Adrenal gland (tissue), 5 donors: ENCODE measurements around the gene TMEM179.

ENCODE experiments used
- POLR2A ChIP-seq, 2 donors: fragments of 450-650 bp; IDR thresholded peaks; one replicate each; pipeline ENCODE4 v1.6.1; 2017; ENCODE audit warnings: antibody characterized with exemption in 2 of 2, mild to moderate bottlenecking in 2 of 2, moderate library complexity in 1 of 2
- TF ChIP-seq, protein P1 (sequence below), 6 experiments: fragments of 450-650 bp in 4 of 6; fragments of 200-600 bp in 2 of 6; sonication (generic) in 1 of 6; IDR thresholded peaks; 1 replicate in 5 of 6; 2 replicates in 1 of 6; pipeline versions ENCODE4 v1.5.1 to v1.8.0; 2016 to 2021; ENCODE audit warnings: antibody characterized with exemption in 6 of 6, mild to moderate bottlenecking in 2 of 6, moderate library complexity in 1 of 6
- donor health status: DM: no; HTN: no; CAD: no.

DNA sequence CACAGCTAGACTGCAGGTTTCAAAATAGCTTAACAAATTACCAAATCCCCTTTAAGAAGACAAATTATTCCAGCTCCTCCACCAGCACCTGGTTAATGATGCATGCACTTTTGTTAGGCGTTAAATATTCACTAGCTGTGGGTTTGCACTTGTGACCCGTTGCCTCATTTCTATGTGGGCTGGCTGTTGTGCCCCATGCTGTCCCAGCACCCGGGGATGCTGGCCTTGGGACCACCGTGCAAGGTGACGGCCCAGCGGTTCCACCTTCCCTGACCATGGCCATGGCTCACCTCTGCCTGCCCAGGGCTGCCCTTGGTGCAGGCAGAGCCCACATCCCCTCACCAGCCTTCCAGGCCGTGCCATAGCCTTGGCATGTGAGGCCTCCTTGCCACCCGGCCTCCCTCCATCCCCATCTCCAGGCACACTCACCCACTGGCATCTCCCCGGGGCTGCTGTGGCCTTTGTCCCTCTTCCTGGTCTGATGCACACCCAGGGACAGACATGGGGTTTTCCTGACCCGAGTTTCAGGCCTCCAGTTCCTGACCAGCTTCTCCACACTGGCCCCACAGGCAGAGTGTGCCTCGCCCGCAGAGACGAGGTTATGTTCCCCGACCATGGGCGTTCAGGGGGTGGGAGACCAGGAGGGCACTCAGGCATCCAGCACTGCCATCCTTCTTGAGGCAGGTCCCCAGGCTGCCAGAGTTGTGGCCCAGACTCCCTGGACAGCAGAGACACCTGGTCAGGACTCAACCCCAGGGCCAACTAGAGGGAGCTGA is 45.4 kb downstream of the TMEM179 start:
- TF ChIP-seq, protein P1, sequence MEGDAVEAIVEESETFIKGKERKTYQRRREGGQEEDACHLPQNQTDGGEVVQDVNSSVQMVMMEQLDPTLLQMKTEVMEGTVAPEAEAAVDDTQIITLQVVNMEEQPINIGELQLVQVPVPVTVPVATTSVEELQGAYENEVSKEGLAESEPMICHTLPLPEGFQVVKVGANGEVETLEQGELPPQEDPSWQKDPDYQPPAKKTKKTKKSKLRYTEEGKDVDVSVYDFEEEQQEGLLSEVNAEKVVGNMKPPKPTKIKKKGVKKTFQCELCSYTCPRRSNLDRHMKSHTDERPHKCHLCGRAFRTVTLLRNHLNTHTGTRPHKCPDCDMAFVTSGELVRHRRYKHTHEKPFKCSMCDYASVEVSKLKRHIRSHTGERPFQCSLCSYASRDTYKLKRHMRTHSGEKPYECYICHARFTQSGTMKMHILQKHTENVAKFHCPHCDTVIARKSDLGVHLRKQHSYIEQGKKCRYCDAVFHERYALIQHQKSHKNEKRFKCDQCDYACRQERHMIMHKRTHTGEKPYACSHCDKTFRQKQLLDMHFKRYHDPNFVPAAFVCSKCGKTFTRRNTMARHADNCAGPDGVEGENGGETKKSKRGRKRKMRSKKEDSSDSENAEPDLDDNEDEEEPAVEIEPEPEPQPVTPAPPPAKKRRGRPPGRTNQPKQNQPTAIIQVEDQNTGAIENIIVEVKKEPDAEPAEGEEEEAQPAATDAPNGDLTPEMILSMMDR (IDR thresholded peaks at IDR 0.05) = no peak
- no peak for TF ChIP-seq POLR2A (IDR thresholded peaks at IDR 0.05)
